ENCODE results near the gene MYO1D.

- TF ChIP-seq CTCF (conservative IDR thresholded peaks at IDR 0.05) (no peak), EZH2 (IDR thresholded peaks at IDR 0.05; ENCODE audit: low read depth) (no peak)
Observed at GRCh38 chr17:32656886-32657285, 220.0 kb downstream of the MYO1D start.
